Naive thymus-derived CD8-positive, alpha-beta T cell (primary cell): Measurements from ENCODE around the gene FAM177A1. TPM values are rescaled to one million over a fixed set of nuclear protein-coding genes. Genes with fewer than 3 reads are reported as not detected.
A peak's percentile ranks its signal among the peaks of the same experiment; 100 is the strongest.
"Not testable (repeated sequence)": the region's sequence is repeated elsewhere in the genome, so short reads cannot be mapped to it uniquely, and the experiment has no call there.

Source experiments
- ATAC-seq, 2 donors: fragments of 150-1000 bp; cut with Tn5 transposase in 1 of 2; sonication (Bioruptor Pico), chemical (Tn5 transposase) in 1 of 2; 1 replicate in 1 of 2; 2 replicates in 1 of 2; pipeline ENCODE4 v1.10.0; 2021; ENCODE audit warnings: mild to moderate bottlenecking in 2 of 2, moderate library complexity in 2 of 2
- POLR2A ChIA-PET: fragments of 350-600 bp; sonication (Branson Sonifier 250); formaldehyde crosslinking; loops from one replicate; lab custom pipeline; 2021; ENCODE audit warnings: antibody characterized with exemption; lab: Charles Lee
- DNase-seq, 10 donors: peaks; one replicate each; pipeline versions ENCODE4 v3.0.0 to v3.0.0-alpha.2; 2020 to 2022
- H3K27ac Mint-ChIP-seq, 10 donors: one replicate each; pipeline ENCODE4 v1.8.0; 2020 to 2022; ENCODE audit warnings: mild to moderate bottlenecking in 10 of 10, mixed read lengths in 10 of 10, moderate library complexity in 4 of 10, inconsistent platforms in 1 of 10
- H3K27me3 Mint-ChIP-seq, 5 donors: one replicate each; pipeline ENCODE4 v1.8.0; 2021 to 2022; ENCODE audit warnings: mixed read lengths in 5 of 5
- H3K36me3 Mint-ChIP-seq, 3 donors: one replicate each; pipeline ENCODE4 v1.8.0; 2020 to 2022; ENCODE audit warnings: mixed read lengths in 3 of 3, mild to moderate bottlenecking in 2 of 3, inconsistent platforms in 1 of 3
- H3K4me1 Mint-ChIP-seq, 4 donors: one replicate each; pipeline ENCODE4 v1.8.0; 2021 to 2022; ENCODE audit warnings: mixed read lengths in 4 of 4
- H3K4me3 Mint-ChIP-seq, 10 donors: one replicate each; pipeline ENCODE4 v1.8.0; 2020 to 2022; ENCODE audit warnings: mild to moderate bottlenecking in 10 of 10, mixed read lengths in 10 of 10, moderate library complexity in 6 of 10, inconsistent platforms in 1 of 10
- H3K9me3 Mint-ChIP-seq, 9 donors: one replicate each; pipeline ENCODE4 v1.8.0; 2020 to 2022; ENCODE audit warnings: mixed read lengths in 9 of 9, mild to moderate bottlenecking in 3 of 9, inconsistent platforms in 1 of 9, moderate library complexity in 1 of 9
- polyA plus RNA-seq, 3 donors: library from polyadenylated mRNA; unstranded; fragments of 300-500 nt; fragmentation: Illumina TruSeq; gene quantifications; one replicate each; pipeline ENCODE4 v1.2.3, GENCODE V29; 2021
- total RNA-seq, 8 experiments: library from RNA in 2 of 8; stranded (reverse) in 2 of 8; gene quantifications; one replicate each; pipeline ENCODE4 v1.2.3 and lab custom pipeline; 2021 to 2026

The FAM177A1 gene
- total and polyA plus RNA-seq, 5 experiments from 2014 or later, result 32.6 to 59.8 (median 36.5) TPM

- Mint-ChIP-seq H3K36me3 (peaks cover 0 to 67% (median 31%) of the 10 kb centered on the region in 3 donors), H3K27ac (peak overlapping the region in 1 of 10 donors; percentile 6), H3K9me3 (no peaks in the 10 kb centered on the region), H3K4me3 (no peak overlapping the region), H3K4me1 (peaks cover 0 to 2% (median 0%) of the 10 kb centered on the region in 4 donors), H3K27me3 (no peaks in the 10 kb centered on the region)
- DNase-seq, result no peak
- POLR2A ChIA-PET, result no interaction called here
- no peak for ATAC-seq
Measured at GRCh38 chr14:35068238-35069012, 22.4 kb downstream of the FAM177A1 start.

- peaks cover 0 to 64% (median 35%) of the 10 kb centered on the region in 3 donors for H3K36me3 Mint-ChIP-seq
- POLR2A ChIA-PET, result no interaction called here
- no peaks in the 10 kb centered on the region for H3K4me1 Mint-ChIP-seq
- DNase-seq (no peak), ATAC-seq (no peak)
- no peak overlapping the region for H3K4me3 Mint-ChIP-seq
- H3K27me3 Mint-ChIP-seq, result no peaks in the 10 kb centered on the region
- peak overlapping the region in 1 of 10 donors; percentile 62 for H3K27ac Mint-ChIP-seq
- H3K9me3 Mint-ChIP-seq, result no peaks in the 10 kb centered on the region
Measured at GRCh38 chr14:35072226-35072625, 26.2 kb downstream of the FAM177A1 start.

GRCh38 chr14:35073486-35073885 lies 27.4 kb downstream of the FAM177A1 start:
- Mint-ChIP-seq H3K4me3 (no peak overlapping the region), H3K4me1 (no peaks in the 10 kb centered on the region), H3K27ac (peak overlapping the region in 1 of 10 donors; percentile 32), H3K9me3 (no peaks in the 10 kb centered on the region), H3K36me3 (peaks cover 0 to 60% (median 25%) of the 10 kb centered on the region in 3 donors), H3K27me3 (no peaks in the 10 kb centered on the region)
- POLR2A ChIA-PET, result no interaction called here
- DNase-seq (no peak), ATAC-seq (no peak)

GRCh38 chr14:35078082-35078481 lies 32.0 kb downstream of the FAM177A1 start:
- H3K4me1 Mint-ChIP-seq, result no peaks in the 10 kb centered on the region
- H3K4me3 Mint-ChIP-seq, result no peak overlapping the region
- H3K27ac Mint-ChIP-seq, result peak overlapping the region in 1 of 10 donors; percentile 40
- no peaks in the 10 kb centered on the region for H3K9me3 Mint-ChIP-seq
- H3K27me3 Mint-ChIP-seq, result no peaks in the 10 kb centered on the region
- ATAC-seq (no peak), DNase-seq (no peak)
- POLR2A ChIA-PET, result no interaction called here
- peaks cover 0 to 62% (median 9%) of the 10 kb centered on the region in 3 donors for H3K36me3 Mint-ChIP-seq

- ATAC-seq, result no peak
- POLR2A ChIA-PET, result no interaction called here
- Mint-ChIP-seq H3K9me3 (no peaks in the 10 kb centered on the region), H3K36me3 (peaks cover 0 to 72% (median 15%) of the 10 kb centered on the region in 3 donors), H3K27ac (peak overlapping the region in 2 of 10 donors; percentile 7 to 18), H3K4me3 (no peak overlapping the region), H3K27me3 (no peaks in the 10 kb centered on the region), H3K4me1 (no peaks in the 10 kb centered on the region)
- DNase-seq, result no peak
Measured at GRCh38 chr14:35079742-35080141, 33.7 kb downstream of the FAM177A1 start.

- Mint-ChIP-seq H3K36me3 (peaks cover 0 to 87% (median 19%) of the 10 kb centered on the region in 3 donors), H3K27ac (peak overlapping the region in 6 of 10 donors; percentile 31 to 72 (median 52)), H3K9me3 (no peaks in the 10 kb centered on the region), H3K4me1 (peaks cover 0 to 2% (median 0%) of the 10 kb centered on the region in 4 donors), H3K4me3 (no peak overlapping the region), H3K27me3 (no peaks in the 10 kb centered on the region)
- POLR2A ChIA-PET, result no interaction called here
- DNase-seq, result no peak
- ATAC-seq, result no peak
Measured at GRCh38 chr14:35083530-35084150, 37.6 kb downstream of the FAM177A1 start.

DNA sequence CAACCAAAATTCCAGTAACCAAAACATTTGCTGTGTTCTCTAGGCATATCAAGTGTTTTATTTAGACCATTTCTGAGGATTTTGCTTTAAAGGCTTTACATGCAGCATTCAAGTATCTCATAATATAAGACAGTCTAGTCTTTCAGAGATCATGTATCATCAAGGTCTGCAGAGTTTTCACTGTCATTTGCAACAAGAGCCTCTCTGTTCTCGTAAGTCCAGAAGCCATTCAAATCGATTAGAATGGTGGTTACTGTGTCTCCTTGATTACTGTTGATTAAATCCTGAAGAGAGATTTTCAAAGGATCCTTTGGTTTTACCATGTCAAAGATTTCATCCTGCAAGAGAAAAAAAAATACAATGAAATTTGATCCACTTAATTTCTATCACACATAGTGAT lies 39.4 kb downstream of the FAM177A1 start:
- Mint-ChIP-seq H3K4me3 (no peak overlapping the region), H3K9me3 (no peaks in the 10 kb centered on the region), H3K4me1 (peaks cover 0 to 2% (median 0%) of the 10 kb centered on the region in 4 donors), H3K27ac (peak overlapping the region in 8 of 10 donors; percentile 0 to 74 (median 36)), H3K27me3 (no peaks in the 10 kb centered on the region), H3K36me3 (peaks cover 0 to 87% (median 20%) of the 10 kb centered on the region in 3 donors)
- DNase-seq (no peak), ATAC-seq (no peak)
- POLR2A ChIA-PET, result no interaction called here

DNA sequence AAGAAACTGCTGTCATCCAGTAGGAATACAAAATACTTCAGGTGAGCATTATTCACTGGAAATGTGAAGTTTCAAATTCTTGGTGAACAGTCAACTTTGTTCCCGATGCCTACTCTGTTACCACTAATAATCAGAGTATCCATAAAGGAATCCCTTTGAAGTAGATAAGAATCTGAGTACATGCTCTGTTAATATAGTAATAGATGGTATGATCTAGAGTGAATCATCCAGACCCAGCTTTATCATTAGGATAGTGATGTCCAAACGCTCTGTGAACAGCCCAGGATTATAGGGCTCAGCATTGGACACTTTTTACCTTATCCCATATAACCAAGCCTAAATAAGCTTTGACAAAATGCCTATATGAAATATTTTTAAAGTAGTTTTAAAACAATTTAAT lies 42.4 kb downstream of the FAM177A1 start:
- Mint-ChIP-seq H3K4me3 (no peak overlapping the region), H3K4me1 (peaks cover 0 to 2% (median 0%) of the 10 kb centered on the region in 4 donors), H3K27ac (peak overlapping the region in 5 of 10 donors; percentile 10 to 72 (median 52)), H3K36me3 (peaks cover 0 to 83% (median 25%) of the 10 kb centered on the region in 3 donors), H3K27me3 (no peaks in the 10 kb centered on the region), H3K9me3 (no peaks in the 10 kb centered on the region)
- DNase-seq, result no peak
- no peak for ATAC-seq
- POLR2A ChIA-PET, result no interaction called here

DNA sequence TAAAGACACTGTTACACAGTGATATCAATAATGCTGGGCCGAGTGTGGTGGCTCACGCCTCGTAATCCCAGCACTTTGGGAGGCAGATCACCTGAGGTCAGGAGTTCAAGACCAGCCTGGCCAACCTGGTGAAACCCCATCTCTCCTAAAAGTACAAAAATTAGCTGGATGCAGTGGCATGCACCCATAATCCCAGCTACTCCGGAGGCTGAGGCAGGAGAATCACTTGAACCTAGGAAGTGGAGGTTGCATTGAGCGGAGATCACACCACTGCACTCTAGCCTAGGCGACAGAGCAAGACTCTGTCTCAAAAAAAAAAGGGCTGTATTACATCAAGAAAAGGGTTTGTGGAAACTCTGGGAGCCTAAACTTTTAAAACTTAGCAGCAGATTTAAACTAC lies 48.6 kb downstream of the FAM177A1 start:
- peaks cover 0 to 86% (median 27%) of the 10 kb centered on the region in 3 donors for H3K36me3 Mint-ChIP-seq
- H3K4me3 Mint-ChIP-seq, ATAC-seq, POLR2A ChIA-PET, H3K27me3 Mint-ChIP-seq, H3K4me1 Mint-ChIP-seq, DNase-seq, H3K9me3 Mint-ChIP-seq: not testable (repeated sequence)
- peak overlapping the region in 1 of 10 donors; percentile 51 for H3K27ac Mint-ChIP-seq

DNA sequence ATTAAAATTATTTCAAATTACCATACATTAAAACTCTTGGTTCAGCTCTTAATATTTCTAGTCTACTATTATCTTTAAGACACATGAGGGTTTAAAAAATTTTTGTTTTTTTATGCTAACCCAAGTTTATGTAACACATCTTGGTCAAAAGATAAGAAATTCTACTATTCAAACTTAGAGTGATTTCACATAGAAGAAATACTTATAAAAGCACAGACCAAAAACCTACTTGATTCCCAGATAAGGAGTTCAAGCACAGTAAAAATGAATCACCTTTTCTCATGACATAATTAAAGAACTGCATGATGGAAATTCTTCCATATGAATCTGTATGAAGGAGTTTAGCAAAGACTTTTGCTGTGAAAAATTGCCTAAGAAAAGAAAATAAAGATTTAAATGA lies 61.8 kb downstream of the FAM177A1 start:
- DNase-seq (no peak), ATAC-seq (no peak)
- Mint-ChIP-seq H3K4me1 (peaks cover 2 to 8% (median 4%) of the 10 kb centered on the region in 4 donors), H3K27ac (no peak overlapping the region), H3K36me3 (peaks cover 7 to 89% (median 28%) of the 10 kb centered on the region in 3 donors), H3K27me3 (no peaks in the 10 kb centered on the region), H3K4me3 (no peak overlapping the region), H3K9me3 (no peaks in the 10 kb centered on the region)
- POLR2A ChIA-PET, result no interaction called here

GRCh38 chr14:35112641-35113040 lies 66.6 kb downstream of the FAM177A1 start:
- peak overlapping the region in 4 of 10 donors; percentile 15 to 70 (median 45) for H3K27ac Mint-ChIP-seq
- no peak overlapping the region for H3K4me3 Mint-ChIP-seq
- no peaks in the 10 kb centered on the region for H3K27me3 Mint-ChIP-seq
- peaks cover 15 to 28% (median 22%) of the 10 kb centered on the region in 4 donors for H3K4me1 Mint-ChIP-seq
- ATAC-seq, result no peak
- no peak for DNase-seq
- H3K9me3 Mint-ChIP-seq, result no peaks in the 10 kb centered on the region
- POLR2A ChIA-PET, result no interaction called here
- peaks cover 14 to 89% (median 34%) of the 10 kb centered on the region in 3 donors for H3K36me3 Mint-ChIP-seq

- POLR2A ChIA-PET, result interaction anchor here (1.1 kb wide), 1 partner anchor 9 kb away, joined by 3 read pairs; the partner anchor contains the start of genes PPP2R3C and PRORP
- Mint-ChIP-seq H3K36me3 (peaks cover 14 to 91% (median 34%) of the 10 kb centered on the region in 3 donors), H3K9me3 (no peaks in the 10 kb centered on the region), H3K4me3 (no peak overlapping the region), H3K27ac (peak overlapping the region in 6 of 10 donors; percentile 4 to 70 (median 44)), H3K4me1 (peaks cover 19 to 34% (median 30%) of the 10 kb centered on the region in 4 donors), H3K27me3 (no peaks in the 10 kb centered on the region)
- ATAC-seq (no peak), DNase-seq (no peak)
Measured at GRCh38 chr14:35113308-35113950, 67.4 kb downstream of the FAM177A1 start.
